ENCODE data around the gene C6orf52.

The C6orf52 gene

GRCh38 chr6:10696655-10697054, 2.2 kb upstream of the C6orf52 start:
- H3K27me3 ChIP-seq (ENCODE audit: low read depth, low read length): no peaks in the 10 kb centered on the region
- H3K4me1 ChIP-seq (ENCODE audit: low read length): peaks cover 12% of the 10 kb centered on the region
- no peak overlapping the region for H3K9ac ChIP-seq (ENCODE audit: low read length)
- H4K20me1 ChIP-seq (ENCODE audit: insufficient read depth, low read length): no peaks in the 10 kb centered on the region
- TF ChIP-seq CTCF (IDR thresholded peaks at IDR 0.05; ENCODE audit: low read depth, low read length): no peak
- no peak for TF ChIP-seq EZH2phosphoT487 (IDR thresholded peaks at IDR 0.05; ENCODE audit: low read depth)
- 0 out of 2 replicates have a peak, but pooled peaks cover 2% of the 10 kb centered on the region for H3K9me3 ChIP-seq (ENCODE audit: insufficient read depth, low read length)
- H3K36me3 ChIP-seq (replicated peaks; ENCODE audit: low read depth, low read length): peaks cover 6% of the 10 kb centered on the region
- H3K27ac ChIP-seq (ENCODE audit: low read length): no peak overlapping the region
- no peak overlapping the region for H2AFZ ChIP-seq (ENCODE audit: low read depth, low read length)
- peaks cover 71% of the 10 kb centered on the region for H3K79me2 ChIP-seq (ENCODE audit: low read length)
- H3K4me3 ChIP-seq (ENCODE audit: low read length): no peak overlapping the region
- no peak overlapping the region for H3K4me2 ChIP-seq (ENCODE audit: low read length)

GRCh38 chr6:10695086-10695657, 756 bp upstream of the C6orf52 start:
- H3K36me3 ChIP-seq (replicated peaks; ENCODE audit: low read depth, low read length): peaks cover 6% of the 10 kb centered on the region
- peak overlapping the region; percentile 87 for H3K4me2 ChIP-seq (ENCODE audit: low read length)
- H3K27ac ChIP-seq (ENCODE audit: low read length): peak overlapping the region; percentile 86
- H3K9ac ChIP-seq (ENCODE audit: low read length): peak overlapping the region; percentile 86
- H2AFZ ChIP-seq (ENCODE audit: low read depth, low read length): peak overlapping the region; percentile 6; the same call in 1 of the 2 replicates
- H3K4me1 ChIP-seq (ENCODE audit: low read length): peaks cover 12% of the 10 kb centered on the region
- no peaks in the 10 kb centered on the region for H4K20me1 ChIP-seq (ENCODE audit: insufficient read depth, low read length)
- peaks cover 65% of the 10 kb centered on the region for H3K79me2 ChIP-seq (ENCODE audit: low read length)
- H3K9me3 ChIP-seq (ENCODE audit: insufficient read depth, low read length): 0 out of 2 replicates have a peak, but pooled peaks cover 2% of the 10 kb centered on the region
- H3K4me3 ChIP-seq (ENCODE audit: low read length): peak overlapping the region; percentile 94
- no peaks in the 10 kb centered on the region for H3K27me3 ChIP-seq (ENCODE audit: low read depth, low read length)
- TF ChIP-seq CTCF (IDR thresholded peaks at IDR 0.05; ENCODE audit: low read depth, low read length) (no peak), EZH2phosphoT487 (IDR thresholded peaks at IDR 0.05; ENCODE audit: low read depth) (no peak)

- peak overlapping the region; percentile 87 for H3K4me2 ChIP-seq (ENCODE audit: low read length)
- TF ChIP-seq CTCF (IDR thresholded peaks at IDR 0.05; ENCODE audit: low read depth, low read length): no peak
- no peak for TF ChIP-seq EZH2phosphoT487 (IDR thresholded peaks at IDR 0.05; ENCODE audit: low read depth)
- H4K20me1 ChIP-seq (ENCODE audit: insufficient read depth, low read length): no peaks in the 10 kb centered on the region
- H2AFZ ChIP-seq (ENCODE audit: low read depth, low read length): no peak overlapping the region
- H3K9ac ChIP-seq (ENCODE audit: low read length): no peak overlapping the region
- H3K4me1 ChIP-seq (ENCODE audit: low read length): peaks cover 12% of the 10 kb centered on the region
- no peaks in the 10 kb centered on the region for H3K27me3 ChIP-seq (ENCODE audit: low read depth, low read length)
- peaks cover 6% of the 10 kb centered on the region for H3K36me3 ChIP-seq (replicated peaks; ENCODE audit: low read depth, low read length)
- peak overlapping the region; percentile 94 for H3K4me3 ChIP-seq (ENCODE audit: low read length)
- H3K9me3 ChIP-seq (ENCODE audit: insufficient read depth, low read length): 0 out of 2 replicates have a peak, but pooled peaks cover 2% of the 10 kb centered on the region
- H3K79me2 ChIP-seq (ENCODE audit: low read length): peaks cover 48% of the 10 kb centered on the region
- no peak overlapping the region for H3K27ac ChIP-seq (ENCODE audit: low read length)
Observed at GRCh38 chr6:10692965-10693538, 1.4 kb downstream of the C6orf52 start.

DNA sequence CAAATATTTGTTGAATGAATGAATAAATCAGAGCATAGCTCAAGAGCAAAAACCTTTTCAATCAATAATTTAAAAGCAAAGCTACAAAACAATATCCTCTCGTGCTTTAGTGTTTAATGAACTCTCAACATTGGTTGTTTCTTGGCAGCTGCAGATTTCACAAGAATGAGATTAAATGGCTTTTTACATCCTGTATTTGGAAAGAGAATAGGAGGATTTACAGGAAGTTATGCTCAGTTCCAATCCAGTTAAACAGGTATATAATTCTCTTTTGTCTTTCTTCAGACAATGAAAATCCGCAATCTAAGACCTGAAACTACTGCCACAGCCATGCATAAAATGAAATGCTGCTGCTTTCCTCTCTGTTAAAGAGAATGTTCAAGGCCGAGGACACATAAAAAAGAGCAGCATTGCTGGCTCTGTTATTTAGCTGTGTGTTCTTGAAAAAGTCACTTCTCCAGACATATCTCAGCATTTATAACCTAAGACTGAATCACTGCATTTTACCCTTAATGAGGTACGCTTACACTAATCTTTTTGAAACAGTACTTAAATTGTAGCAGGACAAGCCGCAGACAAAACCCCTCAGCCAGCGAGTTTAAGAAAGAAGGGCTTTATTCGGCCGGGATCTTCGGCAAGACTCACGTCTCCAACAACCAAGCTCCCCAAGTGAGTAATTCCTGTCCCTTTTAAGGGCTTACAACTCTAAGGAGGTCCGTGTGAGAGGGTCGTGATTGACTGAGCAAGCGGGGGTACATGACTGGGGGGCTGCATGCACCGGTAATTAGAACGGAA, 3.6 kb downstream of the C6orf52 start:
- TF ChIP-seq CTCF (IDR thresholded peaks at IDR 0.05; ENCODE audit: low read depth, low read length) (no peak), EZH2phosphoT487 (IDR thresholded peaks at IDR 0.05; ENCODE audit: low read depth) (no peak)
- 0 out of 2 replicates have a peak, but pooled peaks cover 2% of the 10 kb centered on the region for H3K9me3 ChIP-seq (ENCODE audit: insufficient read depth, low read length)
- no peaks in the 10 kb centered on the region for H4K20me1 ChIP-seq (ENCODE audit: insufficient read depth, low read length)
- H3K4me1 ChIP-seq (ENCODE audit: low read length): peaks cover 6% of the 10 kb centered on the region
- no peaks in the 10 kb centered on the region for H3K36me3 ChIP-seq (replicated peaks; ENCODE audit: low read depth, low read length)
- H3K4me3 ChIP-seq (ENCODE audit: low read length): no peak overlapping the region
- no peak overlapping the region for H3K4me2 ChIP-seq (ENCODE audit: low read length)
- no peak overlapping the region for H3K27ac ChIP-seq (ENCODE audit: low read length)
- H2AFZ ChIP-seq (ENCODE audit: low read depth, low read length): no peak overlapping the region
- no peaks in the 10 kb centered on the region for H3K27me3 ChIP-seq (ENCODE audit: low read depth, low read length)
- H3K9ac ChIP-seq (ENCODE audit: low read length): no peak overlapping the region
- H3K79me2 ChIP-seq (ENCODE audit: low read length): peaks cover 26% of the 10 kb centered on the region

Data from OCI-LY3 (cell line).